HEK293 (cell line): Measurements from ENCODE around the gene DENND2A.

Source experiments
- CTCF ChIA-PET: fragments of 350-600 bp; formaldehyde crosslinking; extraction: SDS; loops from one replicate; lab custom pipeline; 2021; ENCODE audit warnings: antibody characterized with exemption; lab: Yijun Ruan, JAX
- POLR2A ChIA-PET: fragments of 300-600 bp; formaldehyde crosslinking; extraction: SDS; loops from one replicate; lab custom pipeline; 2020; ENCODE audit warnings: antibody characterized with exemption, inconsistent platforms; lab: Yijun Ruan, JAX
- H3K27ac ChIP-seq: fragments of 200-500 bp; sonication (Bioruptor generic); 2 replicates; pipeline ENCODE4 v1.5.1; 2014; ENCODE audit warnings: low read depth, low read length, control low read depth, inconsistent platforms; ENCODE audit errors: extremely low read depth
- H3K36me3 ChIP-seq, 2 experiments: fragments of 200-500 bp in 1 of 2; sonication (Bioruptor generic) in 1 of 2; 1 replicate in 1 of 2; 2 replicates in 1 of 2; pipeline ENCODE4 v1.5.1; 2014 to 2017; ENCODE audit warnings: inconsistent platforms in 2 of 2, low read length in 2 of 2; ENCODE audit not compliant: control insufficient read depth in 2 of 2, insufficient read depth in 1 of 2
- H3K4me1 ChIP-seq: fragments of 200-500 bp; sonication (Bioruptor generic); 2 replicates; pipeline ENCODE4 v1.5.1; 2014; ENCODE audit warnings: mild to moderate bottlenecking, low read length, inconsistent platforms; ENCODE audit not compliant: control insufficient read depth, insufficient read depth
- H3K4me3 ChIP-seq: 2 replicates; pipeline ENCODE4 v1.5.1; 2011; ENCODE audit warnings: low read depth, mild to moderate bottlenecking, control low read depth, low read length, moderate library complexity
- H3K9me3 ChIP-seq: fragments of 200-500 bp; sonication (Bioruptor generic); 2 replicates; pipeline ENCODE4 v1.5.1; 2014; ENCODE audit warnings: low read depth, low read length, inconsistent platforms; ENCODE audit not compliant: control insufficient read depth, insufficient read depth
- BCL11B ChIP-seq: fragments of 450-650 bp; formaldehyde crosslinking; IDR thresholded peaks from 2 replicates; pipeline ENCODE4 v1.5.1; 2016; ENCODE audit warnings: low read depth, missing biosample characterization, missing genetic modification characterization
- CTCF ChIP-seq: fragments of 450-650 bp; formaldehyde crosslinking; IDR thresholded peaks from 2 replicates; pipeline ENCODE4 v1.5.1; 2016; ENCODE audit warnings: missing biosample characterization, missing genetic modification characterization
- GLIS1 ChIP-seq: fragments of 450-650 bp; formaldehyde crosslinking; IDR thresholded peaks from 2 replicates; pipeline ENCODE4 v1.5.1; 2016; ENCODE audit warnings: missing biosample characterization, missing genetic modification characterization
- KLF8 ChIP-seq: fragments of 450-650 bp; formaldehyde crosslinking; IDR thresholded peaks from 2 replicates; pipeline ENCODE4 v1.5.1; 2016; ENCODE audit warnings: missing biosample characterization, missing genetic modification characterization
- MZF1 ChIP-seq: fragments of 450-650 bp; formaldehyde crosslinking; IDR thresholded peaks from 2 replicates; pipeline ENCODE4 v1.5.1; 2017; ENCODE audit warnings: missing biosample characterization, missing genetic modification characterization, borderline replicate concordance
- ZBTB17 ChIP-seq: fragments of 450-650 bp; formaldehyde crosslinking; IDR thresholded peaks from 2 replicates; pipeline ENCODE4 v1.5.1; 2016; ENCODE audit warnings: missing biosample characterization, missing genetic modification characterization
- ZEB2 ChIP-seq: fragments of 450-650 bp; formaldehyde crosslinking; IDR thresholded peaks from 2 replicates; pipeline ENCODE4 v1.5.1; 2016; ENCODE audit warnings: missing biosample characterization, missing genetic modification characterization
- ZNF138 ChIP-seq: fragments of 450-650 bp; formaldehyde crosslinking; IDR thresholded peaks from 2 replicates; pipeline ENCODE4 v1.5.1; 2016; ENCODE audit warnings: missing biosample characterization, missing genetic modification characterization, borderline replicate concordance
- ZNF16 ChIP-seq: fragments of 450-650 bp; formaldehyde crosslinking; IDR thresholded peaks from 2 replicates; pipeline ENCODE4 v1.5.1; 2016; ENCODE audit warnings: low read depth, missing biosample characterization, missing genetic modification characterization
- ZNF184 ChIP-seq: fragments of 450-650 bp; IDR thresholded peaks from 2 replicates; pipeline ENCODE4 v1.5.1; 2018; ENCODE audit warnings: missing biosample characterization, mild to moderate bottlenecking, missing genetic modification characterization
- ZNF211 ChIP-seq: fragments of 450-650 bp; formaldehyde crosslinking; IDR thresholded peaks from 2 replicates; pipeline ENCODE4 v1.5.1; 2016; ENCODE audit warnings: low read depth, missing biosample characterization, missing genetic modification characterization
- ZNF280D ChIP-seq: fragments of 450-650 bp; formaldehyde crosslinking; IDR thresholded peaks from 2 replicates; pipeline ENCODE4 v1.5.1; 2016; ENCODE audit warnings: missing biosample characterization, missing genetic modification characterization
- ZNF324 ChIP-seq: fragments of 450-650 bp; formaldehyde crosslinking; IDR thresholded peaks from 2 replicates; pipeline ENCODE4 v1.5.1; 2016; ENCODE audit warnings: missing biosample characterization, missing genetic modification characterization
- ZNF391 ChIP-seq: fragments of 450-650 bp; formaldehyde crosslinking; IDR thresholded peaks from 2 replicates; pipeline ENCODE4 v1.5.1; 2016; ENCODE audit warnings: low read depth, missing biosample characterization, missing genetic modification characterization, borderline replicate concordance
- ZNF596 ChIP-seq: fragments of 450-650 bp; IDR thresholded peaks from 2 replicates; pipeline ENCODE4 v1.5.0; 2018; ENCODE audit warnings: missing biosample characterization, mild to moderate bottlenecking, missing genetic modification characterization, moderate library complexity
- ZNF621 ChIP-seq: fragments of 450-650 bp; formaldehyde crosslinking; IDR thresholded peaks from 2 replicates; pipeline ENCODE4 v1.5.1; 2017; ENCODE audit warnings: missing biosample characterization, missing genetic modification characterization
- ZNF626 ChIP-seq: fragments of 450-650 bp; sonication (Bioruptor Pico); formaldehyde crosslinking; IDR thresholded peaks from 2 replicates; pipeline ENCODE4 v1.5.1; 2018; ENCODE audit warnings: missing biosample characterization, missing genetic modification characterization, inconsistent platforms
- ZNF768 ChIP-seq: fragments of 450-650 bp; formaldehyde crosslinking; IDR thresholded peaks from 2 replicates; pipeline ENCODE4 v1.5.1; 2018; ENCODE audit warnings: missing biosample characterization, mild to moderate bottlenecking, missing genetic modification characterization
- TF ChIP-seq, protein P1 (sequence below): fragments of 450-650 bp; formaldehyde crosslinking; IDR thresholded peaks from 2 replicates; pipeline ENCODE4 v1.5.1; 2016; ENCODE audit warnings: missing biosample characterization, missing genetic modification characterization
- TF ChIP-seq, protein P2 (sequence below): fragments of 450-650 bp; formaldehyde crosslinking; IDR thresholded peaks from 2 replicates; pipeline ENCODE4 v1.5.1; 2017; ENCODE audit warnings: missing biosample characterization, mild to moderate bottlenecking, missing genetic modification characterization, moderate library complexity
- TF ChIP-seq, protein P3 (sequence below): fragments of 450-650 bp; formaldehyde crosslinking; IDR thresholded peaks from 2 replicates; pipeline ENCODE4 v1.5.1; 2016; ENCODE audit warnings: missing biosample characterization, missing genetic modification characterization
- TF ChIP-seq, protein P4 (sequence below): fragments of 450-650 bp; formaldehyde crosslinking; IDR thresholded peaks from 2 replicates; pipeline ENCODE4 v1.5.1; 2016; ENCODE audit warnings: missing biosample characterization, missing genetic modification characterization, borderline replicate concordance

Gene DENND2A

GRCh38 chr7:140609646-140610045 lies 31.0 kb downstream of the DENND2A start:
- Histone ChIP-seq H3K4me1 (no peaks in the 10 kb centered on the region), H3K9me3 (no peaks in the 10 kb centered on the region), H3K36me3 (no peaks in the 10 kb centered on the region), H3K4me3 (no peak overlapping the region), H3K27ac (no peak overlapping the region)
- ChIA-PET POLR2A (interaction anchor here (1.1 kb wide), 1 partner anchor 15 kb away, joined by 6 read pairs; no protein-coding TSS in a partner anchor), CTCF (interaction anchor here (1.5 kb wide), 1 partner anchor 44 kb away, joined by 5 read pairs; no protein-coding TSS in a partner anchor)
- TF ChIP-seq, protein P1, sequence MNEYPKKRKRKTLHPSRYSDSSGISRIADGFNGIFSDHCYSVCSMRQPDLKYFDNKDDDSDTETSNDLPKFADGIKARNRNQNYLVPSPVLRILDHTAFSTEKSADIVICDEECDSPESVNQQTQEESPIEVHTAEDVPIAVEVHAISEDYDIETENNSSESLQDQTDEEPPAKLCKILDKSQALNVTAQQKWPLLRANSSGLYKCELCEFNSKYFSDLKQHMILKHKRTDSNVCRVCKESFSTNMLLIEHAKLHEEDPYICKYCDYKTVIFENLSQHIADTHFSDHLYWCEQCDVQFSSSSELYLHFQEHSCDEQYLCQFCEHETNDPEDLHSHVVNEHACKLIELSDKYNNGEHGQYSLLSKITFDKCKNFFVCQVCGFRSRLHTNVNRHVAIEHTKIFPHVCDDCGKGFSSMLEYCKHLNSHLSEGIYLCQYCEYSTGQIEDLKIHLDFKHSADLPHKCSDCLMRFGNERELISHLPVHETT (tag by site-specific recombination) = no peak
- no peak for TF ChIP-seq ZNF621 (tag by site-specific recombination)
- TF ChIP-seq ZEB2 (tag by site-specific recombination) = no peak
- TF ChIP-seq ZBTB17 (tag by site-specific recombination) = no peak
- no peak for TF ChIP-seq ZNF138 (tag by site-specific recombination)
- no peak for TF ChIP-seq ZNF596 (tag by site-specific recombination)
- no peak for TF ChIP-seq ZNF768 (tag by site-specific recombination)
- TF ChIP-seq ZNF391 (tag by site-specific recombination) = no peak
- no peak for TF ChIP-seq BCL11B (tag by site-specific recombination)
- no peak for TF ChIP-seq MZF1
- TF ChIP-seq GLIS1 (tag by site-specific recombination) = no peak
- TF ChIP-seq ZNF280D (tag by site-specific recombination) = no peak
- no peak for TF ChIP-seq ZNF324 (tag by site-specific recombination)

DNA sequence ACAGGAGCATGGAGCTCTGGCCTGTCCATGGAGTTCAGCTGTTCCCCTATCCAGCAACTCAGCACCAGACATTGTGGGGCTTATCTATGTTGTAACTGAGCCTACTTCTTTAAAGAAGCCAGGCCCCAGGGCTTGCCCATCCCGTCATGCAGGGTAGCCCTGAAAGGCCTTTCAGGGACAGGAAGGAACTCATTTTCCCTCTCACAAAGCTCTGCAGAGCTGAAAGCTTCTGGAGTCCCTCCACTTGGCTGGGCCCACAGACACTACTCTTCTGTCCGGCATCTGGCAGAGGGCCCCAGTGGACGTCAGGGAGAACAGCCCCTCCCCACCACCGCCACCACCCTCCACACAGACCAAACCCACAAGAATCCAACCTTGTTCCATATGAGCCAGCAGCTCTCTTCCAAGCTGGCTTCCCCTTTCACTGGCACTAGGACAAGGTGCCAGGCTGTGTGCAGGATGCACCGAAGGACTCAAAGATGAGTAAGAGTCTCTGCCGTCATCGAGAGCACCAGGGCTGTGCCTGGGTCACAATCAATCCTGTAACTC lies 33.1 kb downstream of the DENND2A start:
- no peaks in the 10 kb centered on the region for H3K36me3 ChIP-seq
- no peaks in the 10 kb centered on the region for H3K4me1 ChIP-seq
- CTCF ChIA-PET = interaction anchor here (1.5 kb wide), 1 partner anchor 46 kb away, joined by 4 read pairs; no protein-coding TSS in a partner anchor
- H3K4me3 ChIP-seq = no peak overlapping the region
- POLR2A ChIA-PET = interaction anchor here (0.5 kb wide), 1 partner anchor 100 kb away, joined by 5 read pairs; no protein-coding TSS in a partner anchor
- H3K9me3 ChIP-seq = no peaks in the 10 kb centered on the region
- no peak overlapping the region for H3K27ac ChIP-seq
- TF ChIP-seq, protein P2, sequence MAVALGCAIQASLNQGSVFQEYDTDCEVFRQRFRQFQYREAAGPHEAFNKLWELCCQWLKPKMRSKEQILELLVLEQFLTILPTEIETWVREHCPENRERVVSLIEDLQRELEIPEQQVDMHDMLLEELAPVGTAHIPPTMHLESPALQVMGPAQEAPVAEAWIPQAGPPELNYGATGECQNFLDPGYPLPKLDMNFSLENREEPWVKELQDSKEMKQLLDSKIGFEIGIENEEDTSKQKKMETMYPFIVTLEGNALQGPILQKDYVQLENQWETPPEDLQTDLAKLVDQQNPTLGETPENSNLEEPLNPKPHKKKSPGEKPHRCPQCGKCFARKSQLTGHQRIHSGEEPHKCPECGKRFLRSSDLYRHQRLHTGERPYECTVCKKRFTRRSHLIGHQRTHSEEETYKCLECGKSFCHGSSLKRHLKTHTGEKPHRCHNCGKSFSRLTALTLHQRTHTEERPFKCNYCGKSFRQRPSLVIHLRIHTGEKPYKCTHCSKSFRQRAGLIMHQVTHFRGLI (tag by site-specific recombination) = no peak
- no peak for TF ChIP-seq KLF8
- TF ChIP-seq CTCF (tag by site-specific recombination) = no peak
- no peak for TF ChIP-seq ZNF211 (tag by site-specific recombination)
- no peak for TF ChIP-seq ZNF626
- no peak for TF ChIP-seq ZNF184 (tag by site-specific recombination)
- TF ChIP-seq, protein P3, sequence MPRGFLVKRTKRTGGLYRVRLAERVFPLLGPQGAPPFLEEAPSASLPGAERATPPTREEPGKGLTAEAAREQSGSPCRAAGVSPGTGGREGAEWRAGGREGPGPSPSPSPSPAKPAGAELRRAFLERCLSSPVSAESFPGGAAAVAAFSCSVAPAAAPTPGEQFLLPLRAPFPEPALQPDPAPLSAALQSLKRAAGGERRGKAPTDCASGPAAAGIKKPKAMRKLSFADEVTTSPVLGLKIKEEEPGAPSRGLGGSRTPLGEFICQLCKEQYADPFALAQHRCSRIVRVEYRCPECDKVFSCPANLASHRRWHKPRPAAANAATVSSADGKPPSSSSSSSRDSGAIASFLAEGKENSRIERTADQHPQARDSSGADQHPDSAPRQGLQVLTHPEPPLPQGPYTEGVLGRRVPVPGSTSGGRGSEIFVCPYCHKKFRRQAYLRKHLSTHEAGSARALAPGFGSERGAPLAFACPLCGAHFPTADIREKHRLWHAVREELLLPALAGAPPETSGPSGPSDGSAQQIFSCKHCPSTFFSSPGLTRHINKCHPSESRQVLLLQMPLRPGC (tag by site-specific recombination) = no peak
- TF ChIP-seq ZNF16 (tag by site-specific recombination) = no peak
- TF ChIP-seq, protein P4, sequence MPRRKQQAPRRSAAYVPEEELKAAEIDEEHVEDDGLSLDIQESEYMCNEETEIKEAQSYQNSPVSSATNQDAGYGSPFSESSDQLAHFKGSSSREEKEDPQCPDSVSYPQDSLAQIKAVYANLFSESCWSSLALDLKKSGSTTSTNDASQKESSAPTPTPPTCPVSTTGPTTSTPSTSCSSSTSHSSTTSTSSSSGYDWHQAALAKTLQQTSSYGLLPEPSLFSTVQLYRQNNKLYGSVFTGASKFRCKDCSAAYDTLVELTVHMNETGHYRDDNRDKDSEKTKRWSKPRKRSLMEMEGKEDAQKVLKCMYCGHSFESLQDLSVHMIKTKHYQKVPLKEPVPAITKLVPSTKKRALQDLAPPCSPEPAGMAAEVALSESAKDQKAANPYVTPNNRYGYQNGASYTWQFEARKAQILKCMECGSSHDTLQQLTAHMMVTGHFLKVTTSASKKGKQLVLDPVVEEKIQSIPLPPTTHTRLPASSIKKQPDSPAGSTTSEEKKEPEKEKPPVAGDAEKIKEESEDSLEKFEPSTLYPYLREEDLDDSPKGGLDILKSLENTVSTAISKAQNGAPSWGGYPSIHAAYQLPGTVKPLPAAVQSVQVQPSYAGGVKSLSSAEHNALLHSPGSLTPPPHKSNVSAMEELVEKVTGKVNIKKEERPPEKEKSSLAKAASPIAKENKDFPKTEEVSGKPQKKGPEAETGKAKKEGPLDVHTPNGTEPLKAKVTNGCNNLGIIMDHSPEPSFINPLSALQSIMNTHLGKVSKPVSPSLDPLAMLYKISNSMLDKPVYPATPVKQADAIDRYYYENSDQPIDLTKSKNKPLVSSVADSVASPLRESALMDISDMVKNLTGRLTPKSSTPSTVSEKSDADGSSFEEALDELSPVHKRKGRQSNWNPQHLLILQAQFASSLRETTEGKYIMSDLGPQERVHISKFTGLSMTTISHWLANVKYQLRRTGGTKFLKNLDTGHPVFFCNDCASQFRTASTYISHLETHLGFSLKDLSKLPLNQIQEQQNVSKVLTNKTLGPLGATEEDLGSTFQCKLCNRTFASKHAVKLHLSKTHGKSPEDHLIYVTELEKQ (tag by site-specific recombination) = no peak
